ENCODE measurements around the gene FAM180A.

DNA sequence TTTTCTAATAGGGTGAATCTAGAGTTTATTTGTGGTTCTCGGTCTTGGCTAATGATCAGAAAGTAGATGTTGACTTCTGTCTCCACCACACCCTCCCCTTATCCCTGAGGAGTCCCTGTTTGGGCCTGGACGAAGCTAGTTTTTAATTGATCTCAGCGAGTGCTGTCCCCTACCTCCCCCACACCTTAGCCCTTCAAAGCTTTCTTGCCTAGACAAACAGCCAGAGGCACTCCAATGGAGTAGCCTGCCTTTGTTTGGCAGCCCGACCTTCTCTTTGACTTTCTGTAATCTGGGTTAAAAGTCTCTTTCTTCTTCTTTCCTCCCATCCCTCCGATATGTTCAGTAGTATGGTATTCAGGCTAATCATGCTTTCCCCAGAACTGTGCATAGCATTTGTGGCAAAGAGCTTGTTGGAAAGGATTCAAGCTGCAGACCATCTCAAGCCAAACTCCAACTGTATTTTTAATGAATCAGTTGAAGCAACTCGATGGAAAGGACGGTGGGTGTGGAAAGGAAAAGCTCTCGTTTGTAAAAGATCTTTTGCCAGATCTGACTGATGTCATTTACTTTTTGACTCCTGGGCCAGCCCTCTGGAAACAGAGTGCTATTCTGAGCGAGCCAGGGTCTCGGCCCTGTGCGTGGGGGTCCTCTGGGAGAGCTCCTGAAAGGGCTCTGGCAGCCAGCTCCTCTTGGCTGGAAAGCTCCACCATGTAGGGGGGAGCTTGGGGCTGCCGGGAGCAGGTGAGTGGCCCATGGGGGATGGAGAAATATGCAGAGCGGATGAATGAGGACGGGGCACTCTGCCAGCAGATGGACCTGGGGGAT is 4.5 kb downstream of the FAM180A start:
- no peak for TF ChIP-seq CTCF (conservative IDR thresholded peaks at IDR 0.05; ENCODE audit: low read depth, low read length)
- TF ChIP-seq EZH2 (IDR thresholded peaks at IDR 0.05; ENCODE audit: low read length, unreplicated experiment) = no peak
- TF ChIP-seq EZH2phosphoT487 (IDR thresholded peaks at IDR 0.05; ENCODE audit: borderline replicate concordance, low read length) = no peak

Measured in PC-3 (cell line).